ENCODE data around the gene DNAI1.
"Not testable (repeated sequence)": the region's sequence is repeated elsewhere in the genome, so short reads cannot be mapped to it uniquely, and the experiment has no call there.

DNAI1 gene

DNA sequence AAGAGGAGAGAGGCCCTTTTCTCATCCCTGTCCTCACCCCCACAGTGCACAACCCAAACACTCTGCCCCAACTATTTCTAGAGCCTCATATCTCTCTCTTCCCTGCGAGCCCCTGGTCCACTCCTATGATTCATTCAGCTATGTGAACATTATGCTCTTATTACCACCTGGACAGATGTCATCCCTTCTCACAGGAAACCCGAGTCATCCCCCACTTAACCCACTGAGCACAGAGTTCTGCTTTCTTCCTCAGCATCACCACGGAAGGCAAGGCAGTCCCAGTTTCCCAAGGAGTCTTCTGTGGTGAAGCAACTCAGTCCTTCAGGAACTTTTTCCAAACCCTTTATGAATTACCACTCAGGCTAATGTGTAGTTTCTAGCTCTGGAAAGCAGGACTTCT is 1.3 kb downstream of the DNAI1 start:
- H3K9me3 Mint-ChIP-seq: no peaks in the 10 kb centered on the region
- peak overlapping the region; percentile 82 for H3K4me3 Mint-ChIP-seq
- H3K27ac Mint-ChIP-seq: no peak overlapping the region
- DNase-seq (ENCODE audit: low spot score in 2 of 2) (no peak), ATAC-seq (no peak)
- peaks cover 17% of the 10 kb centered on the region for H3K36me3 Mint-ChIP-seq
- H3K4me1 Mint-ChIP-seq: peaks cover 41% of the 10 kb centered on the region

- ATAC-seq (peak; percentile 93), DNase-seq (ENCODE audit: low spot score in 2 of 2) (peak in 1 of 2 donors; percentile 65)
- Mint-ChIP-seq H3K27ac (no peak overlapping the region), H3K4me1 (peaks cover 19% of the 10 kb centered on the region), H3K36me3 (peaks cover 8% of the 10 kb centered on the region), H3K4me3 (no peak overlapping the region), H3K9me3 (no peaks in the 10 kb centered on the region)
These were observed 4.7 kb downstream of the DNAI1 start for GRCh38 chr9:34463098-34463900.

DNA sequence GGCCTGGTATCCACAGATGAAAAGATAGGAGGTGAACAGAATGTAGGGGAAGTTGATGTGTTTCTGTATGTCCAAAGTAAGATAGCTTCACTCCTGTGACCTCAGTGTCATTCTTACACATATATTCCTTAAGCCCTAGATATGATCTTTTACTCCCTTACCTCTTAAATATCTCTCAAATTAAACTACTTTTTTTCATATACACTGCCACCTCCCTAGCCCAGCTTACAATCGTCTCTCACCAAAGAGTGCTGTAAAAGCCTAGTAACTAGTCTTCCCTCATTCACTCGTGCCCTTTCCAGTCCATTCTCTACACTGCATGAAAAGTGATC is 5.3 kb downstream of the DNAI1 start:
- DNase-seq (ENCODE audit: low spot score in 2 of 2) (no peak), ATAC-seq (no peak)
- no peak overlapping the region for H3K4me3 Mint-ChIP-seq
- H3K4me1 Mint-ChIP-seq: peaks cover 14% of the 10 kb centered on the region
- H3K36me3 Mint-ChIP-seq: peaks cover 2% of the 10 kb centered on the region
- H3K9me3 Mint-ChIP-seq: no peaks in the 10 kb centered on the region
- H3K27ac Mint-ChIP-seq: no peak overlapping the region

DNA sequence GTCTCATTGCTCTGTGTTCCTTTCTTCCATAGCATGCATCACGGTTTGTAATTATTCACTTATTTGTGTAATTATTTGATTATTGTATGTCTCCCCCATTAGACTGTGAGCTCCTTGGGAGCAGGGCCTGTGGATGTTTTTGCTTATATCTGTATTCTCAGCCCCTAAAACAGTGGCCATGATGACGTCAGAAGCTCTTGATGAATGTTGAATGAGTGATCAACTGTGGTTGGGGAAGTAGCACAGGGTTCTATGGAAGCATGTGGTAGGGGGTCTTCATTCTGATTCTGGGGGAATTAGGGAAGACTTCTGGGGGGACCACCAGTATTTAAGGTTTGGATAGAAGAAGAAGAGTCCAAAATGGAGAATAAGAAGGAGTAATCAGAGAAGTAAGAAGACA is 6.0 kb downstream of the DNAI1 start:
- no peak for ATAC-seq
- H3K4me1 Mint-ChIP-seq: peaks cover 7% of the 10 kb centered on the region
- no peak for DNase-seq (ENCODE audit: low spot score in 2 of 2)
- no peaks in the 10 kb centered on the region for H3K36me3 Mint-ChIP-seq
- no peak overlapping the region for H3K27ac Mint-ChIP-seq
- H3K4me3 Mint-ChIP-seq: no peak overlapping the region
- H3K9me3 Mint-ChIP-seq: no peaks in the 10 kb centered on the region

- Mint-ChIP-seq H3K27ac (no peak overlapping the region), H3K4me1 (no peaks in the 10 kb centered on the region), H3K4me3 (no peak overlapping the region), H3K9me3 (no peaks in the 10 kb centered on the region), H3K36me3 (no peaks in the 10 kb centered on the region)
- DNase-seq (ENCODE audit: low spot score in 2 of 2) (no peak), ATAC-seq (no peak)
These were observed 6.9 kb downstream of the DNAI1 start for GRCh38 chr9:34465468-34465867.

DNA sequence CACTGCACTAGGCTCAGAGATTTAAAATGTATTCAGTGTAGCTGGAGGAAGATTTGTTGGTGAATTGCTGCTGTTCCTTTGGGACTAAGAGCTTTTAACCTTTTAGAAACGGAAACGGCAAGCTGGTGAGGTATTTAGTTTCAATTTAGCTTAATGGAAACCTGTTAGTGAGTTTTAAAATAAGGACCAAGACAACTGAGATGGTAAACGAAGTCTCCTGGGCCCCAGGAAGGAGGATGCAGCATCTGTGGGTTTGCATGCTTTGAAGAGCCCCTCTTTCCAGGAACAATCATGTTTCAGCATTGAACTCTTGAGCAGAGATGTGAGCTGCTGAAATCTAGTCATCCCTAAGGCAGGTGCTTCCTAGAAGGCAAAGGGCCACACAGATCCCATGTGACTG is 16.5 kb downstream of the DNAI1 start:
- no peaks in the 10 kb centered on the region for H3K9me3 Mint-ChIP-seq
- H3K27ac Mint-ChIP-seq: no peak overlapping the region
- no peaks in the 10 kb centered on the region for H3K4me1 Mint-ChIP-seq
- H3K36me3 Mint-ChIP-seq: no peaks in the 10 kb centered on the region
- ATAC-seq (no peak), DNase-seq (ENCODE audit: low spot score in 2 of 2) (no peak)
- H3K4me3 Mint-ChIP-seq: no peak overlapping the region

DNA sequence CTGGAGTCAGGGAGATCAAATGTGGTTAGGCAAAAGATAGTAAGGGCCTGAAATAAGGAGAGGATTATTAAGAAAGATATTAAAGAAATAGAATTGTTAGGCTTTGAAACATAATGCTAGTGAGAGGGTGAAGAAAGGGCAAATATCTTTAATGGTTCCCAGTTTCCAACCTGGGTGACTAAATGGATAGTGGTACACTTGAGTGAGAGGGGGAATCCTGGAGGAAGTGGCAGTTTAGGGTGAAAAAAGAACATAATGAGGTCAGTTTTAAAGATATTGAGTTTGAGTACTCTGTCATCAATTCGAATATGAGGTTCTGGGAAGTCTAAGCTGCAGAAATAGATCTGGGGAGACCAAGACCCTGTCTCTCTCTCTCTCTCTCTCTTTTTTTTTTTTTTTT is 18.9 kb downstream of the DNAI1 start:
- Mint-ChIP-seq H3K27ac (no peak overlapping the region), H3K4me1 (no peaks in the 10 kb centered on the region), H3K9me3 (no peaks in the 10 kb centered on the region), H3K4me3 (no peak overlapping the region), H3K36me3 (no peaks in the 10 kb centered on the region)
- ATAC-seq (no peak), DNase-seq (ENCODE audit: low spot score in 2 of 2) (no peak)

DNA sequence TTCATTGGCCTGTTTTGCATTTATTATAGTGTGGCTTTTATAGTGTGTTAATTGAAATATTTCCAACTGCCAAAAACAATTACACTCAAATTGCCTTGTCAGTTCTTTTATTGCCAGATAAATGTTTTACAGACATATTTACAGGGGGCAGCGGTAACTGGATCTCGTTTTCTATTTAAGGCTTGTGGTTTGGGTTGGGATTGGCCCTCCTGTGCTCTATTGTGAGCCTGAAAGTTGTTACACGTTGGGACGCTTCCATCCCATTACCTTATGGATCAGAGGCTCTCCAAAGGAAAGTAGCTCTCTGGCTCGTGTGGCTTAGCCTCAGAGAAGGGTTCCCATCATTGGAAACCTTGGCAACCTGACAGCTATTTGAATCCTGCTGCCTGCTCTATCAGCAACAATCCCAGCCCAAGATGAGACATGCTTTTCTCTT is 20.8 kb downstream of the DNAI1 start:
- H3K4me3 Mint-ChIP-seq: no peak overlapping the region

GRCh38 chr9:34481620-34482019 is 23.0 kb downstream of the DNAI1 start:
- not testable (repeated sequence) for ATAC-seq, H3K9me3 Mint-ChIP-seq

More for the DNA sequence above, 20.8 kb downstream of the DNAI1 start:
- H3K36me3 Mint-ChIP-seq: no peaks in the 10 kb centered on the region
- no peaks in the 10 kb centered on the region for H3K4me1 Mint-ChIP-seq
- H3K9me3 Mint-ChIP-seq: no peaks in the 10 kb centered on the region
- no peak overlapping the region for H3K27ac Mint-ChIP-seq
- ATAC-seq (no peak), DNase-seq (ENCODE audit: low spot score in 2 of 2) (no peak)

GRCh38 chr9:34482746-34483145 is 24.1 kb downstream of the DNAI1 start:
- not testable (repeated sequence) for H3K4me3 Mint-ChIP-seq; ATAC-seq; H3K27ac Mint-ChIP-seq; H3K9me3 Mint-ChIP-seq; H3K36me3 Mint-ChIP-seq; DNase-seq (ENCODE audit: low spot score in 2 of 2); H3K4me1 Mint-ChIP-seq

More at GRCh38 chr9:34481620-34482019, 23.0 kb downstream of the DNAI1 start:
- H3K36me3 Mint-ChIP-seq; H3K4me3 Mint-ChIP-seq; H3K27ac Mint-ChIP-seq; DNase-seq (ENCODE audit: low spot score in 2 of 2); H3K4me1 Mint-ChIP-seq: not testable (repeated sequence)

DNA sequence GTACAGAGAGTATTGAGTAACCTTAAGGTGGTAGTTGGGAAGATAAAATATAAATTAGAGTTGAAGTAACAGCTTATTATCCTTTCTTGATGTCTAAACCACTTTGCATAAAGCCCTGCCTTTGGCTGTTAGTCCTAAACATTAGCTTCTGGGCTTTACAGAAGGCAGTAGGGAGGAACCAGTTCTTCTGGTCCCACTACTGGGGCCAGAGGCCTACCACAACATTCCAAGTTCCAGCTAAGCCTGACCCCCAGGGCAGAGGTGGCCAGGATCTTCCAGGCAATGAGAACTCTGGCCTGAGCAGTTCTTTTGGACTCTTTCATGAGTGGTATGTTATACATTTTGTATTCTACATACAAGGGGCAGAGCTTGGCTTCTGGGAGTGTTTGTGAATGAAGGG is 26.1 kb downstream of the DNAI1 start:
- H3K27ac Mint-ChIP-seq: no peak overlapping the region
- no peak for ATAC-seq

GRCh38 chr9:34485822-34486221 is 27.2 kb downstream of the DNAI1 start:
- ATAC-seq (peak; percentile 78), DNase-seq (ENCODE audit: low spot score in 2 of 2) (no peak)
- no peak overlapping the region for H3K4me3 Mint-ChIP-seq
- no peak overlapping the region for H3K27ac Mint-ChIP-seq
- no peaks in the 10 kb centered on the region for H3K36me3 Mint-ChIP-seq
- peaks cover 5% of the 10 kb centered on the region for H3K4me1 Mint-ChIP-seq
- H3K9me3 Mint-ChIP-seq: no peaks in the 10 kb centered on the region

More for the DNA sequence above, 26.1 kb downstream of the DNAI1 start:
- H3K4me3 Mint-ChIP-seq: no peak overlapping the region
- DNase-seq (ENCODE audit: low spot score in 2 of 2): no peak
- H3K9me3 Mint-ChIP-seq: no peaks in the 10 kb centered on the region
- H3K4me1 Mint-ChIP-seq: peaks cover 5% of the 10 kb centered on the region
- H3K36me3 Mint-ChIP-seq: no peaks in the 10 kb centered on the region

DNA sequence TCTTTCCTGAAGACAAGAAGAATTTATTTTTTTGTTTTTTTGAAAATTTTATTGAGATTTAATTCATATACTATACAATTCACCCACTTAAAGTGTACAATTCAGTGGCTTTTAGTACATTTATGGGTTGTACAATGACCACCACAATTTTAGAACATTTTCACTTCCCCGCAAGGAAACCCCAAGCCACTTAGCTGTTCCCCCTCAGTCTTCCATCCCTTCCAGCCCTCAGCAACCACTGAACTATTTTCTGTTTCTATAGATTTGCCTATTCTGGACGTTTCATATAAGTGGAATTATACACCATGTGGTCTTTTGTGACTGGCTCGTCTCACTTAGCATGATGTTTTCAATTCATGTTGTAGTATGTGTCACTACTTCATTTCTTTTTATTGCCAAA is 28.0 kb downstream of the DNAI1 start:
- H3K4me1 Mint-ChIP-seq: peaks cover 5% of the 10 kb centered on the region

DNA sequence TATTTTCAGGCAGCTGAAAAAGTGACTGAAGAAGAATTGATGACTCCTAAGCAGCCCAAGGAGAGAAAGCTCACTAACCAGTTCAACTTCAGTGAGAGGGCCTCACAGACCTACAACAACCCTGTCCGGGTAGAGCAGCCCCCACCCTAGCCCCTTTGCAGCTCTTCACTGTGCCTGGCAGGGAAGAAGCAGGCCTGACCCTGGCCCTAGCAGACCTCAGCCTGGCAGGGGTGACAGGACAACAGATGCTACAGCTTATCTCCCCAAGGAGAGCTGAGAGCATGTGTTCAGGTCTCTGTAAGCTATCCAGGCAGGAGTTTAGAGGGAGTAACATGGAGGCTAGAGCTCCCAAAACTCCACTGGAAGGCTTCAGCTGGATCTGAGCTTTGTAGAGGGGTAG is 31.8 kb downstream of the DNAI1 start:
- ATAC-seq (no peak), DNase-seq (ENCODE audit: low spot score in 2 of 2) (no peak)
- Mint-ChIP-seq H3K36me3 (no peaks in the 10 kb centered on the region), H3K27ac (no peak overlapping the region), H3K4me1 (peaks cover 5% of the 10 kb centered on the region), H3K9me3 (no peaks in the 10 kb centered on the region), H3K4me3 (no peak overlapping the region)

More for the DNA sequence above, 28.0 kb downstream of the DNAI1 start:
- H3K4me3 Mint-ChIP-seq: no peak overlapping the region
- ATAC-seq (no peak), DNase-seq (ENCODE audit: low spot score in 2 of 2) (no peak)
- no peaks in the 10 kb centered on the region for H3K9me3 Mint-ChIP-seq
- H3K36me3 Mint-ChIP-seq: no peaks in the 10 kb centered on the region
- no peak overlapping the region for H3K27ac Mint-ChIP-seq

DNA sequence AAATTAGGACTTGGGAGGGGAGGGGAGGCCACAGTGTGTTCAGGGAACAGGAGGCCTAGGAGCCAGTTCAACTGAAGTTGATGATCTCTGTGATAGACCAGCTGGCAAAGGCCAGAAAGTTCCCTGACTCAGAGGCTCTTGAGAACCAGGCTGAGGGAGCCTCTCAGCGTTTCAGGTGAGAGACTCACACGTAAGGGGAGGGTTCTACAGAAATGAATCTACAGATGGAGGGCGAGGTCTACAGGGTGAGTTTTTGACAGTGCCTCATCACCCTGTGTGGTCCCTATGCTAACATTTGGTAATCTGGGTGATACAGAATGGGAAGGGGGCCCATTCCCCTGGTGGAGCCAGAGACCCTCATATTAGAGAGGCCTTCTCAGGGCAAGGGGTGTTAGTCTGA is 32.2 kb downstream of the DNAI1 start:
- no peak overlapping the region for H3K4me3 Mint-ChIP-seq

GRCh38 chr9:34491596-34491995 is 33.0 kb downstream of the DNAI1 start:
- ATAC-seq (no peak), DNase-seq (ENCODE audit: low spot score in 2 of 2) (no peak)
- Mint-ChIP-seq H3K4me3 (no peak overlapping the region), H3K27ac (no peak overlapping the region), H3K9me3 (no peaks in the 10 kb centered on the region), H3K4me1 (peaks cover 3% of the 10 kb centered on the region), H3K36me3 (no peaks in the 10 kb centered on the region)

More for the DNA sequence above, 32.2 kb downstream of the DNAI1 start:
- ATAC-seq (peak; percentile 53), DNase-seq (ENCODE audit: low spot score in 2 of 2) (no peak)
- Mint-ChIP-seq H3K27ac (no peak overlapping the region), H3K4me1 (peaks cover 5% of the 10 kb centered on the region), H3K9me3 (no peaks in the 10 kb centered on the region), H3K36me3 (no peaks in the 10 kb centered on the region)

Data from stimulated activated effector memory CD8-positive, alpha-beta T cell treated with anti-CD3 and anti-CD28 coated beads, Interleukin-12 subunit alpha, Interleukin-12 subunit beta, amount 100 ng/mL, for 72 hours (primary cell).